T-helper 22 cell (primary cell): Measurements from ENCODE around the gene DGKQ.
"Not testable (repeated sequence)": the region's sequence is repeated elsewhere in the genome, so short reads cannot be mapped to it uniquely, and the experiment has no call there.

Experiments
- DNase-seq: peaks from one replicate; pipeline ENCODE4 v3.0.0-alpha.2; 2020; ENCODE audit warnings: low read depth

The DGKQ gene

DNA sequence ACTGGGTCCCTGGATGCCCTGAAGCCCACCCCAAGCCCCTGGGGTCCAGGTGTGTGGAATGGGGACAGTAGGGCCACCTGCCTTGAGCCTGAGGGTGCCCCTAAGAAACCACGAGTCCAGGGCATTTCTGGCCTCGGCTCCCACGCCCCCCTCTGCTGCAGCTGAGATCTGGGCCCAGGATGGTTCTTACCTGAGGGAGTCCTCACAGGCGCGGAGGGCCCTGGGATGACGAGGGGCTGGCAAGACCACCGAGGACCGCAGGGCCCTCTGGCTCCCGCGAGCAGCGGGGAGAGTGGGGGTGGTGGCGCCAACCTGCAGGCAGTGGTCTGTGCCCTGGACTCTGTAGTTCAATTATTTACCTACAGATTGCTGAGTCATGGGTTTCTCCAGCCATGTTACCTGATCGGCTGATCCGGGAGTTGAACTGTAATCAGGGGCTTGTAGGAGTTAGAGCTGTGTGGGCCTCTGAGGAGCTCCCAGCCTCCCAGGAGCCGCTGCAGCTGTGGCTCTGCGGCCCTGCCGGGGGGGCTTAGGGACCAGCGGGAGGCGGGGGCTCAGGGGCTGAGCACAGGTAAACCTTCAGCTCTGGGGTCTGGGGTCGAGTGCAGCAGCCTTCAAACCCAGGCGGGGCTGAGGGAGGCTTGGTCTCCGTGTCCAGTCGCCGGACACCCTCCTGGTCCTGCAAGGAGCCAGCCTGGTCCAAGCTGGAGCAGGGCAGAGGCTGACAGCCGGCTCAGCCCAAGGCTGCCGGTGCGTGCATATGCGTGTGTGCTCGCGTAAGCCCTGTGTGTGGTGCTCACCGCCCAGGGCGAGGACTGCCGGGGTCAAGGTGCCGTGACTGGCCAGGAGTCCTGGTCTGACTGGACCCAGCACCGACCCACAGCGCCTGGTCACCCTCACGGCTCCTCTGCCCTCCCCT lies 20.0 kb upstream of the DGKQ start, which contains the start of gene SLC26A1:
SLC26A1 (minus strand) TSS at position 294 of the 919 bp plus-strand sequence. CDS start 1,701 bp downstream, outside the sequence.
- DNase-seq: no peak

DNA sequence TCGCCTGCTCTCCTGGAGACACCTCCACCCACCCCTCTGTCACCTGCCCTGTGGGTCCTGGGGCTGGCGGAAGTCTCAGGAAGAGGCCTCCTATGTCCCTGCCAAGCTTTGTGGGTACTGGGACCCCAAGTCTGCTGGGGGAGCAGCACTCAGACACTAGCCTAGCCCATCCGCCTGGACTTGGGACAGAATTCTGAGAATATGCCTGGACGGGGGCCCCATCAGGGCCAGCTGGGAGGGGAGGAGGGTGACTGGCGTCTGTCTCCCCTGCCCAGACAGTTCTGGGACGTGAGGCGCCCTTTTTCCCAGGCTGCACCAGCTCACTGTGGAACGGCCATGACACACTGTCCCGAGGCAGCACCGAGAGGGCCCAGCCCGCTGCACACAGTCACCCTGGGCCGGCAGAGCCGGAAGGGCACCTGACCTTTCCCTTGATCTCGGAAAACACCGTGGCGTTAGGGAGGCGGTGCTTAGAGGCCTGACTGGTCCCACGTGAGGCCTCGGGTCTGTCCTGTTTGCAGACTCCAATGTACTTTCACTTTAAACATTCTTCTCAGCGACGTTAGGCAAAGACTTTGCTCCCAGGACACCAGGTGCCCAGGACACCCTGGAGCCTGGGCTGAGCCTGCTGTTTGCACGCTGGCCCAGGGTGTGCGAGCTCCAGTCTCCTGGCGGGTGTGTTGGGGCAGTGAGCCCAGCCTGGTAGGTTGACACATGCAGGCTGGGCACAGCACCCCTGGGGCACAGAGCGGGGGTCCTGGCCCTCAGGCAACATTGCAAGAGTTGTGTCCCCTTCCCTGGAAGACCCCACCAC lies 19.1 kb upstream of the DGKQ start:
- DNase-seq: no peak

DNA sequence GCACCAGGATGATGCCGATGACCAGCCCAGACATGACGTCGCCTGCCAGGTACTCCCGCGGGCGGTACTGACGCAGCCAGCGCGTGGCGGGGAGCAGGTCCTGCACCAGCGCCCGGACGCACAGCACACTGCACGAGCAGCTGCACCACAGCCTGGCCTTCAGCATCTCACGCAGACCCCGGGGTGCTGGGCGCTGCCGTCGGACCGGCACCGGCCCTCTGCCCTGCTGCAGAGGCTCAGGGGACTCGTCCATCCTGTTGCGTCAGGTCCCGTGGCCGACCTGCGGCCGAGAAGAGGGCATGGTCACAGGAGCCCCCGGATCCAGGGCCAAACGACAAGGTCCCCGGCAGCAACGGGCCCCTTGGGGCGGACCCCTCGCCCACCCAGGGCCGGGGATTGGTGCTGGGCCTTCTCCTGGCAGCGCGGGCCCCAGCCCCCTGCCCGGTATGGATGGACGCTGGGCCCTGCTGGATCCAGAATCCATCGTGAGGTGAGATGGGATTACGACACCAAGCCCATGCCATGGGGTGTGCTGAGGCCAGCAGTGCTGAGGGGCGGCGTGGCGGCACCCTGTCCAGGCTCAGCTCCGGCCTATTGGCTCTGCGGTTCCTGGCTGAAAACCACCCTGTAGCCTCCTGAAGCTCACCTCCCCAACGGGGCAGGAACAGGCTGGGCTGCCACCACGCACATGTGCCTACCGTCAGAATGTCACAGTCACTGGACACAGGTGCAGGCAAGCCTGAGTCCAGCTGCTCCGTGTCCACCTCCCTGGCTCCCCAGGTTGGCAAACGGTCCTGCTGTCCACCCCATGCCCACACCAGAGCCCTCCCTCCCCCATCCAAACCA lies 18.3 kb upstream of the DGKQ start:
- no peak for DNase-seq

DNA sequence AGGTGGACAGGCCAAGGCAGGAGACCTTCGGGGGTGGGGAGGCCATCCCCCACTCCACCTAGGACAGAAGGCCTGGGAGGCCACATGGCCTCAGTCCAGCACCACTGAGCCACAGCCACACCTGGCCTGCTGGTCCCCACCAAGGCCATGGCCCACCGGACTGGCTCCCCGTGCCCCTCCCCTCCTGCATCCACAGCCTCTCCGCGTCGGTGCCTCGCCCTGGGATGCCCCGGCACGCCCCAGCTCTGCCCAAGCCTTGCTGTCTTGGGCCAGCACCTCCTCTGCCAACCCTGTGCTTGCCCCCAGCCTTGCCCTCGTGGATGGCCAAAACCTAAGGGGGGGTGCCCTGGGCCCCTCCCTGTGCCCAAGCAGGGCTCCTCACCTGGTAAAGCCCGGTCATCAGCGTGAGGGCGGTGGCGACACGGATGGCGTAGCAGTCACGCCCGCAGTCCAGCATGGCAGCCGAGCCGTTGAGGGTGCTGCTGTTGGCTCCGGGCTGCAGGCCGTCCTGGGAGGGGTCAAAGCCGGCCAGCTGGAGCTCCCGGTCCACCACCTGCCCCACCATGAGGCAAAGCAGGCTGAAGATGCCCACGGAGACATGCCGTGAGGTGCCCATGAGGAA lies 17.5 kb upstream of the DGKQ start:
- no peak for DNase-seq

DNA sequence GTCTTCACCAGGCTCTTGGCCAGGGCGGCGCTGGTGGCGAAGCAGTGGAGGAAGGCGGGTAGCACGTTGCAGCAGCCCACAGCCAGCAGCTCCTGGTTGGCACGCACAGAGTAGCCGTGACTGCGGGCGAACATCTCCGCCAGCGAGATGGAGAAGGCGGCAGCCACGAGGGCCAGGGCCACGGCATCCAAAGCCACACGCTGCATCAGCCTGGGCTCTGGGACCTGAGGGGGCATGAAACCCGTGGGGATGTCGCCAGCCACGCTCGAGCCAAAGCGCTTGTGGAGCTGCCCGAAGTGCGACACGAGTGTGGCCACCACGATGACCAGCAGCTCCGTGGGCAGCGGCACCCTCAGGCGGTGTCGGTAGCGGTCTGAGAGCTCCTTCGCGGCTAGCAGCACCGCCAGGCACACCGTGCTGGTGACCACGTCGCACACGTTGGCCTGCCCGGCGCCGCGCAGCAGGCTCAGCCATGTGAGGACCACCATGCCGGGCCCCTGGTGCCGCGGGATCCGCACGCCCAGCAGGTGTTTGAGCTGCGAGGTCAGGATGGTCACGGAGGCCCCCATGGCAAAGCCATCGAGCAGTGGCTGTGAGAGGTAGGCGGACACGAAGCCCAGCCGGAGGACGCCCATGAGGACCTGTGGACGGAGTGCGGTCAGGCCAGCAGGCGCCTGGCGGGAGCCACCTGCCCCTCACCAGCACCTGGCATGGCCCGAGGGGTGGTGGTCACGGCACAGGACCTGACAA lies 16.5 kb upstream of the DGKQ start:
- DNase-seq: no peak

DNA sequence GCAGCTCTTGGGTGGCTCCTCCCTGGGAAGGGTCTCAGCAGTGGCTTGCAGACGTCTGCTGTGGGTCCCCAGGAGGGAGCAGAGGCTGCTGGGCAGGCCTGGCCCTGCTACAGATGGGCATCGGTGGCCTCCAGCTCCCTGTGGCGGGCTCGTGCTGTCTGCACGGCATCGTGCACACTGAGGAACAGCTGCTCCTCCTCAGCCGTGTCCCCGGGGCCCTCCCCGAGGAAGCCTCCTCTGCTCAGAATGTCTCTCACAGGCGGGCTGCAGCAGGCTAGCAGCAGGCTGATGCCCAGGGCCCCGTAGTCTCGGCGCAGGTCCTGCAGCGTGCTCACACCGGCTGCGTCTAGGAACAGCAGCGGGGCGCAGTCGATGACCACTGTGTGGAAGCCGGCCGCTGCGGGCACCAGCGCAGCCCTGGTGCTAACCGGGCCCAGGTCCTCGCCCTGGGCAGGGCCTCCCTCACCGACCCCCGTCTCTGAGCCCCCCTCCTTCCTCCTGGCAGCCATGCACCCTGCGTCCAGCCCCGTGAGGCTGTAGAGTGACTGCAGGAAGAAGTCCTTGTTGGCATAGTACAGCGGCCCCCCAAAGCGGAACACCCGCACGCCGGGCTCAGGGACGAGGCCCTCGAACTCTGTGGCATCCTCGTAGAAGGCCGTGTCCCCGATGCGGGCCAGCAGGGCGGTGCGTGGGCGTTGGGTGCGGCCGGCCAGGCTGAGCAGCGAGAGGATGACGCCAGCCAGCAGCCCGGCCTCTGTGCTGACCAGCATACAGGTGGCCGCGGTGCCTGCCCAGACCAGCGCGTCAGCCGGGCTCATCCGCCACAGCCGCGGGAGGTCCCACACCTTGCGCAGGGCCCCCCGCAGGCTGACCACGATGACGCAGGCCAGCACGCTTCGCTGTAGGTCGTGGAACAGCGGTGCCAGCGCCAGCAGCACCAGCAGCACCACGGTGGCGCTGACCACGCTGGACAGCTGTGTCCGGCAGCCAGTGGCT lies 15.7 kb upstream of the DGKQ start:
- DNase-seq: no peak

DNA sequence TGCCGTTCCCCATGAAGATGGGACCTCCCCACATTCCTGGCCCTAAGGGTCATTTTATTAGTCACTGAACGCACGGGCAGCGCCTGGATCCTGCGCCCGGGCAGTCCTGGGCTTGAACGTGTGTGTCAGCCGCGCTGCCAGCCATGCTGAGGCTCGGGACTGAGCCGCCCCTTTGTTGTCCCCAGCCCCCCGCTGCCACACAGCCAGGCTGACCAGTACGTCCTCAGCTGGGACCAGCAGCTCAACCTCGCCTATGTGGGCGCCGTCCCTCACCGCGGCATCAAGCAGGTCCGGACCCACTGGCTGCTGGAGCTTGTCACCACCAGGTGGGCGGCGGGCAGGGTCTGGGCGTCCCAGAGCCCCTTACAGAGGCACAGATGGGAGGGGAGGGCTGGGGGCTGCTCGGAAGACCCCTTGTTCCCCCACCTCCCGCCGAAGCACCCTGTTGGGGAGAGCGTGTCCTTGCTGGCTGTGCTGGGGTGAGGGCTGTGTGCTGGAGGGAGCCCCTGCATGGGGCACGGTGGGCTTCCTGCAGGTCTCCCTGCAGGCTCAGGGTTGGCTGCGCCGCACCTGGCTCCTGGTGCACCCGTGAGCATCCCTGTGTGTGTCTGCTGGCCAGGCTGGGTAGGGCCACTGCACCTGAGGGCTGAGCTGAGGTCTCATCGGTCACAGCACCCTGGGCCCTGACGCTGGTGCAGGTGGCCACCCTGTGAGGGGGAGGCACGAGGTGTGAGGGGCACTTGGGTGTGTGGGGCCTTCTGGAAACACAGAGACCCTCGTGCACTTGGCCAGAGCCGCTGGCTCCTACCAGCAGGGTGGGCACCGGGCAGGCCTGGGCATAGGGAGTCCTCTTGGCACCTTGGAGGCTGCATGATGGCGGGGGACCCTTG lies 14.5 kb upstream of the DGKQ start:
- no peak for DNase-seq

DNA sequence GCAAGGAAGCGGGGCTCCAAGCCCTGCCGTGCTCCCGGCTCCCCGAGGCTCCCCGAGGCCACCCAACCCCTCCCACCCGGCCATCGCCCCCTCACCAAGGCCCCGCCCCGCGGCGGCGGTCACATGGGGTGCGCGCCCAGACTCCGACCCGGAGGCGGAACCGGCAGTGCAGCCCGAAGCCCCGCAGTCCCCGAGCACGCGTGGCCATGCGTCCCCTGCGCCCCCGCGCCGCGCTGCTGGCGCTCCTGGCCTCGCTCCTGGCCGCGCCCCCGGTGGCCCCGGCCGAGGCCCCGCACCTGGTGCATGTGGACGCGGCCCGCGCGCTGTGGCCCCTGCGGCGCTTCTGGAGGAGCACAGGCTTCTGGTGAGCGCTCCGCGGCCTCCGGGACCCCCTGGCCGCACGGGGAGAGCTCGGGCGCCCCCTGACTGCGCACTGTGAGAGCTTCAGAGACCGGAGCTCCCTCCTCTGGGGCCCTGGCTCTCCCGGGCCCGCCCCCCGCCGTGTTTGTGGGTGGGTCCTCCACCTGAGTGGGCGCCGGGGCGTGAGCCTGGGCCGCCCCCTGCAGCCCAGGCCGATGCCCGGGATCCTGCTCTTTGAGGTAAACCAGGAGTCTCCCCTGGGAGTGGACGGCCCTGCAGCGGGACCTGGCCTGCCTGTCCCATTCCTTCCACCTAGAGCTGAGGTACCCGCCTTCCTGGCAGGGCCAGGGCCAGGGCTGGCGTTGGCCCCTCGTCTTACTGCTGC lies 13.7 kb upstream of the DGKQ start, which contains the start of gene IDUA:
IDUA (plus strand) TSS at position 166 of the 745 bp plus-strand sequence; CDS start at position 207, 41 bp downstream.
- DNase-seq: peak; percentile 80

DNA sequence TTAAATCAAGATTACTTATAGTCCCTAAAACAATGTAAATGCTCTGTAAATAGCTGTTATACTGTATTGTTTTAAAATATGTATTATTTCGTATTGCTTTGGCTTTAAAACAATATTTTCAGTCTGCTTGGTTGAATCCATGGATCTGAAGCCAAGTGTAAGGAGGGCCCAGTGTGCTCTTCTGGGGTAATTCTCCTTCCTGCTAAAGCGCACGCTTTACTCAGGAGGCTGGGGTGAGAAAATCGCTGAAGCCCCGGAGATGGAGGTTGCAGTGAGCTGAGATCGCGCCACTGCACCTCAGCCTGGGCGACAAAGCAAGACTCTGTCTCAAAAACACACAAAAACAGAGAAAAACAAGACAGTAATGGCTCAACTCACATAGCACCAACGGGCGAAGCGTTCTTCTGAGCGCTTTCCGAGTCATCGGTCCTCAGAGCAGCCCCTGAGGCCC lies 13.1 kb upstream of the DGKQ start:
- DNase-seq: no peak

DNA sequence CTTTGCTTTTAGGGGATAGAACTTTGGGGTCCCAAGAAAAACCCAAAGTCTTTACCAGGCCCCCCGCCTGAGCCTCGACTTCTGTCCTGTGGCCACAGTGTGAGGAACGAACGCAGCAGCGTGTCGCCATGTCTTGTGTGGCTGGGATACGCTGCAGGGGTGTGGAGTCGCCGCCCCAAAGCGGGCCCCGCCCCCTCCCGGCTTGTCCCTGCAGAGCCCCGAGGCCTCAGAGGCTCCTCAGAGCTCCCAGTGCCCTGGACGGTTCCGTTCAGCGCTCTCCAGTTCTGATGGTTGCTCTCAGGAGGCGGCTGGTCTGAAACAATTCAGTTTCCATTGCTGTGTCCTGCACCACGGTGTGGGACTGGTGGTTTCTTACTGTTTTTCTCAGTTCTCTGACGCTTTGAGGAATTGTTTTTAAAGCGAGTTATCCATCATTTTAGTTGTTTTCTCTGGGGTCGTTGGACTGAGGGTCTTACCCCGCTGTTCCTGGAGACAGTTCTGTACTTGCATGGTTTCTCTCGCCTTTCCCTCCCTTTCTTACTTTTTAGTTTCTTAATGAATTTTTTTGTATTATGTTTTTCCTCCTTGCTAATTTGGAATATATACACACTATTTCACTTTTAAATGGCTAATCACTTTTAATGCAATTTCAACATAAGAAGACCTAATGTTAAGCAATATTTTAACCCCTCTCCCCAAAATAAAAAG lies 11.9 kb upstream of the DGKQ start:
- peak; percentile 53 for DNase-seq

DNA sequence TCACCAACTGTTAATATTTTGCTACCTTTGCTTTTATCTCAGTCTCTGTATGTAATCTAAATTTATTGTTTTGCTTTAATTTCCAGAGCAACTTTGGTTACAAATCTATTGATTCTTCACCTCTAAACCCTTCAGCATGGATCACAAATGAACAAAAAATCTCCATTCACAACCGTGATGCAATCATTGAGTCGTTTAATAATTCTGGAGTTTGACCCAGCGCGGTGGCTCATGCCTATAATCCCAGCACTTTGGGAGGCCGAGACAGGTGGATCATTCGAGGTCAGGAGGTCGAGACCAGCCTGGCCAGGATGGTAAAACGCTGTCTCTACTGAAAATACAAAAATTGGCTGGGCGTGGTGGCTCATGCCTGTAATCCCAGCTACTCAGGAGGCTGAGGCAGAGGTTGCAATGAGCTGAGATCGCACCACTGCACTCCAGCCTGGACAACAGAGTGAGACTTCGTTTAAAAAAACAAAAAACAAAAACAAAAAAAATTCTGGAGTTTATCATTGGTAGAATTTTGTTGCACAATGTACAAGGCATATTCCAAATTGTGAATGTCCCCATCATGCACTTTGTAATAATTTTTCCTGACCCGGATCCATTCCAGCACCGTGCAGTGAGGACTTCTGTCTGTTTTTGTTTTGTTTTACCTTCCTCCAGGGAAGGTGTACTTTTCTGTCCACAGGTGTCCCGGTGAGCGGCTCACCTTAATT lies 11.1 kb upstream of the DGKQ start:
- no peak for DNase-seq

DNA sequence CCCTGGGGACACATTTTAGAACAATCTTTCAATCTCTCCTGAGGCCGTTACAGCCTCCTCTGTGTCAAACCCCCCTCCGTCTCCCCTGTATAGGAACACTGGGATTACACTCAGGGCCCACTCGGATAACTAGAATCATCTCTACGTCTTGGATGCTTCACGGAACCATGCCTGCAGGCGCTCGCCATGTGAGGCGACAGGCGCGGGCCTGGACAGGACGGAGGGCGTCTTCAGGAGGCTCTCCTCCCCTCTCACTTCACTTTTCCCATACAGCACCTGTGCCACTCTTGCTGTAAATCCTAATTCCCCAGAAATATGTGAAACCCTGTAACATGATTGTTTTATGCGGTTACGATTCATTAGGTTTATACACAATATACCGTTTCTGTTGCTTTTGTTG lies 9.4 kb upstream of the DGKQ start:
- DNase-seq: no peak

DNA sequence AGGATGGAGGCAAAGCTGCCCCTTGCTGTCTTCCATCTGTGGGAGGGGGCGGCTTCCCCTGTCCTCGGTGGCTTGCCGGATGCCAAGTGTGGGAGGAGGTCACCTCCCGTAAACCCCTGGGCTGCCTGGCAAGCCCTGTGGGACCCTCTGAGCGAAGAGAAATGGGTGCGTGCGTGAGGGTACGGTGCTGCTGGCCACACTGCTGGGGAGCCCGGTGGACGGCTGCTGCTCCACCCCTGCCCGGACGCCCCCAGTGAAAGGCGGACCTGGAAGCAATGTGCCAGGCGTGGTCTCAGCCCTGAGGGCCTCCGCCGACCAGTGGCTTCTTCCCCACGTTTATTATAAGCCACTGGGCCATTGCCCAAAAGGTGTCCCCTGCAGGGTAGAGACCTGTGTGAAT lies 8.9 kb upstream of the DGKQ start:
- no peak for DNase-seq

DNA sequence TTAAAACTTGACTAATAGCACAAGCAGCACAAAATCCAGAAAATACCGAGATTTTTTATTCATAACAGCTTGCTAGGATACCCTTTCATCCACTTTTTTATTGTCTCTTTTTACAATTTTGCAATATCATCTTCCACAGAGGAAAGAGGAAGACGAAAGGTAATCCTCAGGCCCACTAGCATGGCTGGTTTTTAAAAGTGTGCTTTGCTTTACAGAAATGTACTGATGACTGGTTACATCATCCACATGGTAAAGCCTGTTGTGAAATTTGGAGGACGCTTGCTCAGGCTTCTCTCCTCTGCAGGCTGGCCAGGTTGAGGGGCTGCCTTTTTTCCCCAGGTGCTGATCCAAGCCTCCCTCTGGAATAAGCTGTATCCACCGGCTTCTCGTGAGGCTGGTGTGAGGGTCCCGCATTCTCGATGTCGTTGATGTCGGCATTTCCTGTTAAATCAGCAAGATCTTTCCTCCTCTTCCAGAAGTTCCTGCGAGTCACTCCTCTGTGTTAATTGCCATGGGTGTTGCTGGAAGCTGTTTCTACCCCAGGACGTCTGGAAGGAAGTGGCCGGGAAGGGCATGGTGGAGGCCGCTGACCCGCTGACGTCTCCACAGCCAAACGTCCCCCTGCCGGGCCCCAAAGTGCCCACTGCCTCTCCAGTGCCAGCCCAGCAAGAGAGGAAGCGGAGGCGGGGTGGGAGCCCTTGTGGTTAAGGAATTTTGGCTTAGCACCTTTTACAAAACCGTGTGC lies 5.8 kb upstream of the DGKQ start:
- DNase-seq: no peak

DNA sequence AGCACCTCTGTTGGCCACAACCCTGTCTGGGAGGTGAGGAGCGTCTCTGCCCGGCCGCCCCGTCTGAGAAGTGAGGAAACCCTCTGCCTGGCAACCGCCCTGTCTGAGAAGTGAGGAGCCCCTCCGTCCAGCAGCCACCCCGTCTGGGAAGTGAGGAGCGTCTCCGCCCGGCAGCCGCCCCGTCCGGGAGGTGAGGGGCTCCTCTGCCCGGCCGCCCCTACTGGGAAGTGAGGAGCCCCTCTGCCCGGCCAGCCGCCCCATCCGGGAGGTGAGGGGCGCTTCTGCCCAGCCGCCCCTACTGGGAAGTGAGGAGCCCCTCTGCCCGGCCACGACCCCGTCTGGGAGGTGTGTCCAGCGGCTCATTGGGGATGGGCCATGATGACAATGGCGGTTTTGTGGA lies 2.6 kb upstream of the DGKQ start:
- not testable (repeated sequence) for DNase-seq

DNA sequence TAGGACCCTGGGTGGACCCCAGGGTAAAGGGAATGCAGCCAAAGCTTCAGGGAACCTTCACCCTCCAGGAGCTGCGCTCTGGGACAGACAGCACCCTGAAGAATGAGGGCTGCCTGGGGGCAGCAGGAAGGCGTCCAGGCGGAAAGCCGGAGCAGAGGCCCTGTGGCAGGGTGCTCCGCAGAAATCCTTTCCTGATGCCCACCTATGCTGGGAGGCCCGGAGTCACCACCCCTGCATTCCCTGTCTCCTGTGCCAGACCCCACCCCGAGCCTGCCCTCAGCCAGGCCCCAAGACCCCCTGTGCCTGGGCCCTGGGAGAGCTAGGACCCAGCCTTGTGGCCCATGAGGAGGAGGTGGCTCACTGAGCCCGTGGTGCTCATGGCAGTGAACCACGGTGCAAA lies 1.3 kb upstream of the DGKQ start:
- no peak for DNase-seq
